Measurements from ENCODE around the gene USP47. TPM values are rescaled to one million over a fixed set of nuclear protein-coding genes. Genes with fewer than 3 reads are reported as not detected.

Gene USP47
- 34.9 and 47.8 TPM in 2 replicates for total RNA-seq (2014; rRNA removed)
- 13.4 TPM for polyA plus RNA-seq (2012)

- peak; percentile 83 for DNase-seq (ENCODE audit: low read depth)
Observed at GRCh38 chr11:11841723-11842420, at the start of gene USP47. Gene USP47, plus strand, starts transcription at chr11:11841972. Its CDS starts 214 bp downstream, at chr11:11842186.

GRCh38 chr11:11793073-11793472 is 48.7 kb upstream of the USP47 start:
- DNase-seq (ENCODE audit: low read depth): no peak

GRCh38 chr11:11798586-11799438 is 43.0 kb upstream of the USP47 start:
- DNase-seq (ENCODE audit: low read depth): peak; percentile 54

GRCh38 chr11:11805228-11805627 is 36.5 kb upstream of the USP47 start:
- DNase-seq (ENCODE audit: low read depth): no peak

GRCh38 chr11:11806074-11806473 is 35.7 kb upstream of the USP47 start:
- DNase-seq (ENCODE audit: low read depth): no peak

GRCh38 chr11:11806586-11806985 is 35.2 kb upstream of the USP47 start:
- peak; percentile 16 for DNase-seq (ENCODE audit: low read depth)

- no peak for DNase-seq (ENCODE audit: low read depth)
Observed at GRCh38 chr11:11807811-11808782, 33.7 kb upstream of the USP47 start.

- no peak for DNase-seq (ENCODE audit: low read depth)
Observed at GRCh38 chr11:11808992-11809615, 32.7 kb upstream of the USP47 start.

- no peak for DNase-seq (ENCODE audit: low read depth)
Observed at GRCh38 chr11:11810764-11811726, 30.7 kb upstream of the USP47 start.

GRCh38 chr11:11813288-11813962 is 28.3 kb upstream of the USP47 start:
- peak; percentile 84 for DNase-seq (ENCODE audit: low read depth)

GRCh38 chr11:11814614-11815452 is 26.9 kb upstream of the USP47 start:
- DNase-seq (ENCODE audit: low read depth): no peak

GRCh38 chr11:11816511-11817314 is 25.1 kb upstream of the USP47 start:
- no peak for DNase-seq (ENCODE audit: low read depth)

- no peak for DNase-seq (ENCODE audit: low read depth)
Observed at GRCh38 chr11:11817957-11818356, 23.8 kb upstream of the USP47 start.

- DNase-seq (ENCODE audit: low read depth): no peak
Observed at GRCh38 chr11:11818529-11819121, 23.1 kb upstream of the USP47 start.

- no peak for DNase-seq (ENCODE audit: low read depth)
Observed at GRCh38 chr11:11821899-11822298, 19.9 kb upstream of the USP47 start.

GRCh38 chr11:11822946-11823345 is 18.8 kb upstream of the USP47 start:
- DNase-seq (ENCODE audit: low read depth): no peak

GRCh38 chr11:11826260-11826659 is 15.5 kb upstream of the USP47 start:
- DNase-seq (ENCODE audit: low read depth): no peak
